WTC11 (cell line): ENCODE measurements around the gene ASB13. TPM values are rescaled to one million over a fixed set of nuclear protein-coding genes. Genes with fewer than 3 reads are reported as not detected.

Experiments used
- ATAC-seq: fragments of 200-7000 bp; cut with Tn5 transposase; 2 replicates; pipeline ENCODE4 v1.10.0; 2021; ENCODE audit warnings: mild to moderate bottlenecking, moderate library complexity
- CTCF ChIA-PET: fragments of 300-600 bp; sonication (Branson Sonifier 250); formaldehyde crosslinking; loops from one replicate; lab custom pipeline; 2021; ENCODE audit warnings: antibody characterized with exemption; lab: Charles Lee
- POLR2A ChIA-PET: fragments of 350-600 bp; sonication (Branson Sonifier 250); formaldehyde crosslinking; loops from one replicate; lab custom pipeline; 2021; ENCODE audit warnings: antibody characterized with exemption; lab: Charles Lee
- DNase-seq: peaks from one replicate; pipeline ENCODE4 v3.0.0; 2021; ENCODE audit warnings: low spot score
- H3K27ac Mint-ChIP-seq: 2 replicates; pipeline ENCODE4 v1.8.0; 2021; ENCODE audit warnings: mixed read lengths
- H3K27me3 Mint-ChIP-seq: 2 replicates; pipeline ENCODE4 v1.8.0; 2021; ENCODE audit warnings: low read depth, mild to moderate bottlenecking, moderate library complexity, mixed read lengths
- H3K36me3 Mint-ChIP-seq: 2 replicates; pipeline ENCODE4 v1.8.0; 2021; ENCODE audit warnings: mixed read lengths
- H3K4me1 Mint-ChIP-seq: 2 replicates; pipeline ENCODE4 v1.8.0; 2022; ENCODE audit warnings: mixed read lengths
- H3K4me3 Mint-ChIP-seq: 2 replicates; pipeline ENCODE4 v1.8.0; 2021; ENCODE audit warnings: mild to moderate bottlenecking, moderate library complexity, mixed read lengths
- H3K9me3 Mint-ChIP-seq: 2 replicates; pipeline ENCODE4 v1.8.0; 2021; ENCODE audit warnings: mixed read lengths
- CBFB ChIP-seq: sonication (generic); formaldehyde crosslinking; IDR thresholded peaks from 2 replicates; pipeline ENCODE4 v1.8.1; 2022; ENCODE audit warnings: mild to moderate bottlenecking, low read depth, missing genetic modification reagents
- EMX1 ChIP-seq: fragments of 250-450 bp; sonication (Bioruptor Pico); IDR thresholded peaks from 2 replicates; pipeline ENCODE4 v1.8.0; 2021; ENCODE audit warnings: mild to moderate bottlenecking
- ETV6 ChIP-seq: sonication (generic); formaldehyde crosslinking; IDR thresholded peaks from 2 replicates; pipeline ENCODE4 v1.8.1; 2022; ENCODE audit warnings: mild to moderate bottlenecking, missing genetic modification reagents
- FOXP1 ChIP-seq: sonication (generic); formaldehyde crosslinking; IDR thresholded peaks from 2 replicates; pipeline ENCODE4 v1.8.0; 2022; ENCODE audit warnings: missing genetic modification reagents, mild to moderate bottlenecking, moderate library complexity, borderline replicate concordance
- GABPB1 ChIP-seq: sonication (generic); formaldehyde crosslinking; IDR thresholded peaks from 2 replicates; pipeline ENCODE4 v1.8.1; 2023; ENCODE audit warnings: mild to moderate bottlenecking, missing genetic modification reagents
- JUN ChIP-seq: sonication (generic); formaldehyde crosslinking; IDR thresholded peaks from 2 replicates; pipeline ENCODE4 v1.8.0; 2023; ENCODE audit warnings: mild to moderate bottlenecking, missing genetic modification reagents
- KAT7 ChIP-seq: sonication (generic); formaldehyde crosslinking; IDR thresholded peaks from 2 replicates; pipeline ENCODE4 v1.8.1; 2023; ENCODE audit warnings: missing genetic modification reagents, mild to moderate bottlenecking, borderline replicate concordance
- NR1H2 ChIP-seq: sonication (generic); formaldehyde crosslinking; IDR thresholded peaks from 2 replicates; pipeline ENCODE4 v1.9.0; 2021; ENCODE audit warnings: mild to moderate bottlenecking, moderate library complexity, missing genetic modification reagents
- NR2C2 ChIP-seq: sonication (generic); formaldehyde crosslinking; IDR thresholded peaks from 2 replicates; pipeline ENCODE4 v1.8.0; 2022; ENCODE audit warnings: mild to moderate bottlenecking, missing genetic modification reagents
- SOX15 ChIP-seq: fragments of 250-450 bp; sonication (Bioruptor Pico); IDR thresholded peaks from 2 replicates; pipeline ENCODE4 v1.9.0; 2021; ENCODE audit warnings: mild to moderate bottlenecking
- SP1 ChIP-seq: sonication (generic); formaldehyde crosslinking; conservative IDR thresholded peaks from 2 replicates; pipeline ENCODE4 v1.8.1; 2022; ENCODE audit warnings: missing genetic modification reagents
- ZNF232 ChIP-seq: sonication (generic); formaldehyde crosslinking; IDR thresholded peaks from 2 replicates; pipeline ENCODE4 v1.8.0; 2022; ENCODE audit warnings: mild to moderate bottlenecking, missing genetic modification reagents
- ZNF281 ChIP-seq: sonication (generic); formaldehyde crosslinking; IDR thresholded peaks from 2 replicates; pipeline ENCODE4 v1.8.0; 2023; ENCODE audit warnings: mild to moderate bottlenecking, missing genetic modification reagents
- ZNF423 ChIP-seq: fragments of 250-450 bp; sonication (Bioruptor Pico); IDR thresholded peaks from 2 replicates; pipeline ENCODE4 v2.1.2; 2022; ENCODE audit warnings: mild to moderate bottlenecking, moderate library complexity
- total RNA-seq: library from RNA; stranded (reverse); gene quantifications from 3 replicates; pipeline ENCODE4 v1.2.3, GENCODE V29; 2021
- TF ChIP-seq, protein P1 (sequence below): sonication (generic); formaldehyde crosslinking; IDR thresholded peaks from 2 replicates; pipeline ENCODE4 v1.8.0; 2022; ENCODE audit warnings: mild to moderate bottlenecking, missing genetic modification reagents
- TF ChIP-seq, protein P2 (sequence below): sonication (generic); formaldehyde crosslinking; IDR thresholded peaks from 2 replicates; pipeline ENCODE4 v1.8.1; 2023; ENCODE audit warnings: mild to moderate bottlenecking, moderate library complexity, missing genetic modification reagents
- TF ChIP-seq, protein P3 (sequence below): sonication (generic); formaldehyde crosslinking; IDR thresholded peaks from 2 replicates; pipeline ENCODE4 v1.8.0; 2022; ENCODE audit warnings: missing genetic modification reagents
- TF ChIP-seq, protein P4 (sequence below): sonication (generic); formaldehyde crosslinking; IDR thresholded peaks from 2 replicates; pipeline ENCODE4 v1.8.1; 2022; ENCODE audit warnings: mild to moderate bottlenecking, moderate library complexity, missing genetic modification reagents
- TF ChIP-seq, protein P5 (sequence below): sonication (generic); formaldehyde crosslinking; IDR thresholded peaks from 2 replicates; pipeline ENCODE4 v1.8.1; 2023; ENCODE audit warnings: mild to moderate bottlenecking, missing genetic modification reagents, borderline replicate concordance
- TF ChIP-seq, protein P6 (sequence below): sonication (generic); formaldehyde crosslinking; IDR thresholded peaks from 2 replicates; pipeline ENCODE4 v1.8.1; 2023; ENCODE audit warnings: mild to moderate bottlenecking, missing genetic modification reagents

ASB13 gene
- total RNA-seq, 1 experiment from 2014 or later = 23.4 TPM

GRCh38 chr10:5692461-5693358, 26.3 kb upstream of the ASB13 start:
- H3K36me3 Mint-ChIP-seq = no peaks in the 10 kb centered on the region
- H3K27ac Mint-ChIP-seq = peak overlapping the region; percentile 78
- peaks cover 58% of the 10 kb centered on the region for H3K4me1 Mint-ChIP-seq
- ChIA-PET POLR2A (interaction anchor here (0.6 to 1.1 kb wide), 3 partner anchors 29 to 121 kb away, joined by 3 to 5 read pairs (median 4); partner anchors contain the start of gene GDI2), CTCF (interaction anchor here (1.0 to 1.4 kb wide), 2 partner anchors 44 to 63 kb away, joined by 3 read pairs; no protein-coding TSS in a partner anchor)
- peak; percentile 75 for DNase-seq
- no peaks in the 10 kb centered on the region for H3K27me3 Mint-ChIP-seq
- peak overlapping the region; percentile 75 for H3K4me3 Mint-ChIP-seq
- peak; percentile 88 for ATAC-seq
- H3K9me3 Mint-ChIP-seq = no peaks in the 10 kb centered on the region
- TF ChIP-seq EMX1 = no peak
- TF ChIP-seq GABPB1 (CRISPR knock-in tag) = peak; percentile 82
- TF ChIP-seq ZNF423 (CRISPR knock-in tag) = peak; percentile 62
- TF ChIP-seq ZNF232 (CRISPR knock-in tag) = no peak
- TF ChIP-seq, protein P1, sequence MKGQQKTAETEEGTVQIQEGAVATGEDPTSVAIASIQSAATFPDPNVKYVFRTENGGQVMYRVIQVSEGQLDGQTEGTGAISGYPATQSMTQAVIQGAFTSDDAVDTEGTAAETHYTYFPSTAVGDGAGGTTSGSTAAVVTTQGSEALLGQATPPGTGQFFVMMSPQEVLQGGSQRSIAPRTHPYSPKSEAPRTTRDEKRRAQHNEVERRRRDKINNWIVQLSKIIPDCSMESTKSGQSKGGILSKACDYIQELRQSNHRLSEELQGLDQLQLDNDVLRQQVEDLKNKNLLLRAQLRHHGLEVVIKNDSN (CRISPR knock-in tag) = no peak
- peak; percentile 30; the same call in 1 of the 2 replicates for TF ChIP-seq ZNF281
- TF ChIP-seq, protein P2, sequence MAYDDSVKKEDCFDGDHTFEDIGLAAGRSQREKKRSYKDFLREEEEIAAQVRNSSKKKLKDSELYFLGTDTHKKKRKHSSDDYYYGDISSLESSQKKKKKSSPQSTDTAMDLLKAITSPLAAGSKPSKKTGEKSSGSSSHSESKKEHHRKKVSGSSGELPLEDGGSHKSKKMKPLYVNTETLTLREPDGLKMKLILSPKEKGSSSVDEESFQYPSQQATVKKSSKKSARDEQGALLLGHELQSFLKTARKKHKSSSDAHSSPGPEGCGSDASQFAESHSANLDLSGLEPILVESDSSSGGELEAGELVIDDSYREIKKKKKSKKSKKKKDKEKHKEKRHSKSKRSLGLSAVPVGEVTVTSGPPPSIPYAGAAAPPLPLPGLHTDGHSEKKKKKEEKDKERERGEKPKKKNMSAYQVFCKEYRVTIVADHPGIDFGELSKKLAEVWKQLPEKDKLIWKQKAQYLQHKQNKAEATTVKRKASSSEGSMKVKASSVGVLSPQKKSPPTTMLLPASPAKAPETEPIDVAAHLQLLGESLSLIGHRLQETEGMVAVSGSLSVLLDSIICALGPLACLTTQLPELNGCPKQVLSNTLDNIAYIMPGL (CRISPR knock-in tag) = peak; percentile 31; the same call in 1 of the 2 replicates
- no peak for TF ChIP-seq NR2C2 (CRISPR knock-in tag)
- TF ChIP-seq ETV6 = no peak
- TF ChIP-seq JUN = no peak
- 0 out of 2 replicates have a peak, but pooled peaks have one; percentile 33 for TF ChIP-seq FOXP1 (CRISPR knock-in tag)
- peak; percentile 27; the same call in 1 of the 2 replicates for TF ChIP-seq SP1
- TF ChIP-seq CBFB (CRISPR knock-in tag) = no peak
- no peak for TF ChIP-seq NR1H2 (CRISPR knock-in tag)
- TF ChIP-seq, protein P3, sequence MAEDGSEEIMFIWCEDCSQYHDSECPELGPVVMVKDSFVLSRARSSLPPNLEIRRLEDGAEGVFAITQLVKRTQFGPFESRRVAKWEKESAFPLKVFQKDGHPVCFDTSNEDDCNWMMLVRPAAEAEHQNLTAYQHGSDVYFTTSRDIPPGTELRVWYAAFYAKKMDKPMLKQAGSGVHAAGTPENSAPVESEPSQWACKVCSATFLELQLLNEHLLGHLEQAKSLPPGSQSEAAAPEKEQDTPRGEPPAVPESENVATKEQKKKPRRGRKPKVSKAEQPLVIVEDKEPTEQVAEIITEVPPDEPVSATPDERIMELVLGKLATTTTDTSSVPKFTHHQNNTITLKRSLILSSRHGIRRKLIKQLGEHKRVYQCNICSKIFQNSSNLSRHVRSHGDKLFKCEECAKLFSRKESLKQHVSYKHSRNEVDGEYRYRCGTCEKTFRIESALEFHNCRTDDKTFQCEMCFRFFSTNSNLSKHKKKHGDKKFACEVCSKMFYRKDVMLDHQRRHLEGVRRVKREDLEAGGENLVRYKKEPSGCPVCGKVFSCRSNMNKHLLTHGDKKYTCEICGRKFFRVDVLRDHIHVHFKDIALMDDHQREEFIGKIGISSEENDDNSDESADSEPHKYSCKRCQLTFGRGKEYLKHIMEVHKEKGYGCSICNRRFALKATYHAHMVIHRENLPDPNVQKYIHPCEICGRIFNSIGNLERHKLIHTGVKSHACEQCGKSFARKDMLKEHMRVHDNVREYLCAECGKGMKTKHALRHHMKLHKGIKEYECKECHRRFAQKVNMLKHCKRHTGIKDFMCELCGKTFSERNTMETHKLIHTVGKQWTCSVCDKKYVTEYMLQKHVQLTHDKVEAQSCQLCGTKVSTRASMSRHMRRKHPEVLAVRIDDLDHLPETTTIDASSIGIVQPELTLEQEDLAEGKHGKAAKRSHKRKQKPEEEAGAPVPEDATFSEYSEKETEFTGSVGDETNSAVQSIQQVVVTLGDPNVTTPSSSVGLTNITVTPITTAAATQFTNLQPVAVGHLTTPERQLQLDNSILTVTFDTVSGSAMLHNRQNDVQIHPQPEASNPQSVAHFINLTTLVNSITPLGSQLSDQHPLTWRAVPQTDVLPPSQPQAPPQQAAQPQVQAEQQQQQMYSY (CRISPR knock-in tag) = no peak
- TF ChIP-seq KAT7 = no peak
- TF ChIP-seq, protein P4, sequence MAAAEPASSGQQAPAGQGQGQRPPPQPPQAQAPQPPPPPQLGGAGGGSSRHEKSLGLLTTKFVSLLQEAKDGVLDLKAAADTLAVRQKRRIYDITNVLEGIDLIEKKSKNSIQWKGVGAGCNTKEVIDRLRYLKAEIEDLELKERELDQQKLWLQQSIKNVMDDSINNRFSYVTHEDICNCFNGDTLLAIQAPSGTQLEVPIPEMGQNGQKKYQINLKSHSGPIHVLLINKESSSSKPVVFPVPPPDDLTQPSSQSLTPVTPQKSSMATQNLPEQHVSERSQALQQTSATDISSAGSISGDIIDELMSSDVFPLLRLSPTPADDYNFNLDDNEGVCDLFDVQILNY (CRISPR knock-in tag) = 0 out of 2 replicates have a peak, but pooled peaks have one; percentile 51
- TF ChIP-seq, protein P5, sequence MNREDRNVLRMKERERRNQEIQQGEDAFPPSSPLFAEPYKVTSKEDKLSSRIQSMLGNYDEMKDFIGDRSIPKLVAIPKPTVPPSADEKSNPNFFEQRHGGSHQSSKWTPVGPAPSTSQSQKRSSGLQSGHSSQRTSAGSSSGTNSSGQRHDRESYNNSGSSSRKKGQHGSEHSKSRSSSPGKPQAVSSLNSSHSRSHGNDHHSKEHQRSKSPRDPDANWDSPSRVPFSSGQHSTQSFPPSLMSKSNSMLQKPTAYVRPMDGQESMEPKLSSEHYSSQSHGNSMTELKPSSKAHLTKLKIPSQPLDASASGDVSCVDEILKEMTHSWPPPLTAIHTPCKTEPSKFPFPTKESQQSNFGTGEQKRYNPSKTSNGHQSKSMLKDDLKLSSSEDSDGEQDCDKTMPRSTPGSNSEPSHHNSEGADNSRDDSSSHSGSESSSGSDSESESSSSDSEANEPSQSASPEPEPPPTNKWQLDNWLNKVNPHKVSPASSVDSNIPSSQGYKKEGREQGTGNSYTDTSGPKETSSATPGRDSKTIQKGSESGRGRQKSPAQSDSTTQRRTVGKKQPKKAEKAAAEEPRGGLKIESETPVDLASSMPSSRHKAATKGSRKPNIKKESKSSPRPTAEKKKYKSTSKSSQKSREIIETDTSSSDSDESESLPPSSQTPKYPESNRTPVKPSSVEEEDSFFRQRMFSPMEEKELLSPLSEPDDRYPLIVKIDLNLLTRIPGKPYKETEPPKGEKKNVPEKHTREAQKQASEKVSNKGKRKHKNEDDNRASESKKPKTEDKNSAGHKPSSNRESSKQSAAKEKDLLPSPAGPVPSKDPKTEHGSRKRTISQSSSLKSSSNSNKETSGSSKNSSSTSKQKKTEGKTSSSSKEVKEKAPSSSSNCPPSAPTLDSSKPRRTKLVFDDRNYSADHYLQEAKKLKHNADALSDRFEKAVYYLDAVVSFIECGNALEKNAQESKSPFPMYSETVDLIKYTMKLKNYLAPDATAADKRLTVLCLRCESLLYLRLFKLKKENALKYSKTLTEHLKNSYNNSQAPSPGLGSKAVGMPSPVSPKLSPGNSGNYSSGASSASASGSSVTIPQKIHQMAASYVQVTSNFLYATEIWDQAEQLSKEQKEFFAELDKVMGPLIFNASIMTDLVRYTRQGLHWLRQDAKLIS (CRISPR knock-in tag) = no peak
- TF ChIP-seq, protein P6, sequence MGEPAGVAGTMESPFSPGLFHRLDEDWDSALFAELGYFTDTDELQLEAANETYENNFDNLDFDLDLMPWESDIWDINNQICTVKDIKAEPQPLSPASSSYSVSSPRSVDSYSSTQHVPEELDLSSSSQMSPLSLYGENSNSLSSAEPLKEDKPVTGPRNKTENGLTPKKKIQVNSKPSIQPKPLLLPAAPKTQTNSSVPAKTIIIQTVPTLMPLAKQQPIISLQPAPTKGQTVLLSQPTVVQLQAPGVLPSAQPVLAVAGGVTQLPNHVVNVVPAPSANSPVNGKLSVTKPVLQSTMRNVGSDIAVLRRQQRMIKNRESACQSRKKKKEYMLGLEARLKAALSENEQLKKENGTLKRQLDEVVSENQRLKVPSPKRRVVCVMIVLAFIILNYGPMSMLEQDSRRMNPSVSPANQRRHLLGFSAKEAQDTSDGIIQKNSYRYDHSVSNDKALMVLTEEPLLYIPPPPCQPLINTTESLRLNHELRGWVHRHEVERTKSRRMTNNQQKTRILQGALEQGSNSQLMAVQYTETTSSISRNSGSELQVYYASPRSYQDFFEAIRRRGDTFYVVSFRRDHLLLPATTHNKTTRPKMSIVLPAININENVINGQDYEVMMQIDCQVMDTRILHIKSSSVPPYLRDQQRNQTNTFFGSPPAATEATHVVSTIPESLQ (CRISPR knock-in tag) = no peak
- no peak for TF ChIP-seq SOX15
